Fibroblast of the aortic adventitia (primary cell): Measurements from ENCODE around the gene PRKAA2. TPM values are rescaled to one million over a fixed set of nuclear protein-coding genes. Genes with fewer than 3 reads are reported as not detected.

Experiments
- DNase-seq: peaks from one replicate; pipeline ENCODE4 v3.0.0-alpha.2; 2010; ENCODE audit warnings: low read depth
- H3K4me3 ChIP-seq: 2 replicates; pipeline ENCODE4 v1.5.1; 2011; ENCODE audit warnings: low read depth, mild to moderate bottlenecking, control low read depth, low read length, moderate library complexity
- CTCF ChIP-seq: IDR thresholded peaks from 2 replicates; pipeline ENCODE4 v1.5.1; 2011; ENCODE audit warnings: mild to moderate bottlenecking, low read length, control low read depth, inconsistent platforms; ENCODE audit not compliant: insufficient read depth
- total RNA-seq: library from RNA; depleted of rRNA; stranded (reverse); fragments of >200 nt; gene quantifications from 2 replicates; pipeline ENCODE4 v1.2.3, GENCODE V29; 2012; ENCODE audit warnings: low replicate concordance

PRKAA2 gene
- total RNA-seq, 1 donor, result 3.7 TPM

- peak overlapping the region; percentile 68 for H3K4me3 ChIP-seq
- no peak for TF ChIP-seq CTCF
- peak; percentile 10 for DNase-seq
These were observed 823 bp upstream of the PRKAA2 start for GRCh38 chr1:56644064-56644918.

- no peak for DNase-seq
- peak overlapping the region; percentile 68 for H3K4me3 ChIP-seq
- no peak for TF ChIP-seq CTCF
These were observed 677 bp downstream of the PRKAA2 start for GRCh38 chr1:56645677-56646305.

- no peak for DNase-seq
- no peak overlapping the region for H3K4me3 ChIP-seq
- TF ChIP-seq CTCF, result no peak
These were observed 1.5 kb downstream of the PRKAA2 start for GRCh38 chr1:56646611-56647010.

GRCh38 chr1:56647106-56647505 is 2.0 kb downstream of the PRKAA2 start:
- no peak overlapping the region for H3K4me3 ChIP-seq
- TF ChIP-seq CTCF, result no peak
- DNase-seq, result no peak

- no peak for TF ChIP-seq CTCF
- no peak for DNase-seq
- no peak overlapping the region for H3K4me3 ChIP-seq
These were observed 3.4 kb downstream of the PRKAA2 start for GRCh38 chr1:56648546-56648945.

GRCh38 chr1:56654126-56654923 is 9.2 kb downstream of the PRKAA2 start:
- no peak overlapping the region for H3K4me3 ChIP-seq
- peak; percentile 16 for DNase-seq
- no peak for TF ChIP-seq CTCF
